Hematopoietic multipotent progenitor cell treated with erythropoietin and hydrocortisone succinate and interleukin-3 and kit ligand, for 15 days (in vitro differentiated cells): ENCODE measurements around the gene NHSL2.

Source experiments
- DNase-seq: peaks from one replicate; pipeline ENCODE4 v3.0.0-alpha.2; 2015; ENCODE audit warnings: low spot score

The NHSL2 gene

DNA sequence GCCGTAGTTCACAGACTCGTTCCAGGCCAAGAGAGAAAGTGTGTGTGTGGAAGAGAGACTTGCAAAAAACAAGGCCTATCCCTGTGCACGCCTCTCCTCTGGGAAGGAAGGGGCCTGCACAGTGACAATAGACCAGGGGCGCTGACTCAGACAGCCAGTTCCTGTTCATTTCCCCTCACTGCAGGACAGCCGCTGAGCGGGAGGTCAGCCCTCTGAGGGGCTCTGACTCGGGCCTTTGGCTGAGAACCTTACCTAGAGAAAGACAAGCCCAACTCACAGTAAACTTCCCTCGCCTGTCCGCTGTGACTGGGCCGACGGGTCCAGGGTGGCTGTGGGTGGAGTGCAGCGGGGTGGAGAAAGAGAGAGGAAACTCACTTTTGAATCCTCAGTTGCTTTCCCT lies 169.0 kb downstream of the NHSL2 start:
- DNase-seq: no peak

DNA sequence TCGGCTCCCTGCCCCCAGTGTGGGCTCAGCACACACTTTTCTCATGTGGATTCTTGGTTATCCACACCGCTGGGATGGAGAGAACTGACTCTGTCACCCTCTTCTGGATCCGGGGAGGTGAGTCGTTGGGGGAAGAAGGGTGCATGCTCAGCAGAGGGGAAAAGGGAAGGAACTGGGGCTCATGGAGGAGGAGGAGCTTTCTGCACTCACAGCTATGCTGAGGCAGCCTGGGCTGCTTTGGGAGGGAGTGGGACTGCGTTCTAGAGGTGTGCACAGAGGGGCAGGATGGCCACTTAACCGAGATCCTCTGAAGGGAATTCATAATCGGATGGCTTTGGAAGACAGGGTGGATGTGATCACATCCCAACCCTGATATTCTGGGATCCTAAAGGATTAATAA lies 169.5 kb downstream of the NHSL2 start:
- no peak for DNase-seq

GRCh38 chrX:72080800-72081199 lies 170.2 kb downstream of the NHSL2 start:
- no peak for DNase-seq

DNA sequence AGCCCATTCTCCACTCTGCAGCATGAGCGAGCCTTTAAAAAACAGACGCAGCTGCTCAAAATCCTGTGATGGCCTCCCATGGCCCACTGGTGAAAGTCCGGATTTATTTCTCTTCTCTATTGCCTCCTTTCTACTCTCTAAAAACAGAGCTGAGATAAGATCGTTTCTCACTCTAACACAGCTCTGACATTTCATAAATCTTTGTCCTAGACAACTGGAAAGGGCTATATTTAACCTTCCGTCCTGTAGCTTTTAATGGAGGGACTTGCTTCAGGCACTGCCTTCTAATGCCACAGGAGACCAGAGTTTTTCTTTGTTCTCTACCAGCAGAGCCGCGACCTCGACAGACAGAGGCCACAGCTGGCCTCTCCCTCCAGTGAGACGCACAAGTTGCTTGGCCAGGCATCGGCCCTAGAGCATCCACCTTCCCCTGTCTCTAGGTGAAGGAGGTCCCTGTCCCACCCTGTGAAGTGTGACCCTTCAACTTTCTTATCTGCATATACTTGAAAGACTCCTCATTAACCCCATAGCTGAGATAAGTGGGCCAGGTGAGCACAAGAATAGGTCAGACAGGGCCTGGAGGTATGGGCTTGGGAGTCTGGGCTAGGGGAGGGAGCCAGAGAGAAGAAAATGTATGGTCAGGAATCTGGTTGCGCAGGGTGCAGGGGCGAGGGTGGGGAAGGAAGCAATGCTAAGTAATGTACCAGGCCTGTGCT lies 171.1 kb downstream of the NHSL2 start:
- no peak for DNase-seq

DNA sequence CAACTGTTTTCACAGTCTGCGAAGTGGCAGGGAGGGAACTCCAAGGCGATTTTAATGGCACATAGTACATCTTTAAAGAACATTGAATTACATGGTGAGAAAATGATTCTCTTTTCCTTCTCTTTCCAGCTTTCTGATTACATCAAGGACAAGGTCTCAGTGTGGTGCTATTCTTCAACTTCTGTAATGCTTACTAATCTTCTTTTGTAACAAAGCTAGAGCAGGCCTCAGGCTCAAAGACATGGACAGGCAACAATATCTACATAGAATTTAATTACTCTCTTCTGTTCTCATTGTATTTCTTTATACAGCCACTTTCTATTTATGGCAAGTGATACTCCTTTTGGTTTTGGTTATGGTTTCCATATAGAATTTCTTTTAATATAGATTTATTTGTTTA lies 172.6 kb downstream of the NHSL2 start:
- DNase-seq: no peak

GRCh38 chrX:72084114-72084513 lies 173.5 kb downstream of the NHSL2 start:
- no peak for DNase-seq

DNA sequence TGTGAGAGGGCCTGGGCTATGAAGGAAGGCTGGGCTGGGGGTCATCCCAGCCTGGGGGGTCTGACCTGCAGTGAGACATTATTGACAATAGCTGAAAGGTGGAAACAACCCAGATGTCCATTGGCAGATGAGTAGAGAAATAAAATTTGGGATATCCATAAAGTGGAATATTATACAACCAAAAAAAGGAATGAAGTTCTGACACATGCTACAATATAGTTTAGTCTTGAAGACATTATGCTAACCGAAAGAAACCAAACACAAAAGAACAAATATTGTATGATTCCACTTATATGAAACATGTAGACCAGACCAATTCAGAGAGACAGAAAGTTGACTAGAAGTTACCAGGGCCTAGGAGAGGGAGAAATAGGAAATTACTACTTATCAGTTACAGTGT lies 176.3 kb downstream of the NHSL2 start:
- DNase-seq: no peak

DNA sequence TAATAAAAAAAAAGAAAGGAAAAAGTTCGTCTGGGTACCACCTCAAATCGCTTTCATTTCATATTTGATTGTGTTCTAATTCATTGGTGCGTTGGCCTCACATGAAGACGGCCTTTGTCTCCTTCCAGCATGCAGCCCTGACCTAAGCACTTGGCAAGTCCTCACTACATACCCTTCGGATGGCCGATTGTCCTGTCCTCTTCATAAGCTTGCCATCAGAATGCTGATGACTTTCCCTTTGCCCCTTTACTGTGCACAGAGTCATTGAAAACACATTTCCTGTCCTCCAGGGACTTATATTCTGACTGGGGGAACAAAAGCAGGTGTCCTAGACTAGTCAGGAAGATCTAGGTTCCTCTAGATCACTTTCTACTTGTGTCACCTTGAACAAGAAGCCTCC lies 178.1 kb downstream of the NHSL2 start:
- no peak for DNase-seq

DNA sequence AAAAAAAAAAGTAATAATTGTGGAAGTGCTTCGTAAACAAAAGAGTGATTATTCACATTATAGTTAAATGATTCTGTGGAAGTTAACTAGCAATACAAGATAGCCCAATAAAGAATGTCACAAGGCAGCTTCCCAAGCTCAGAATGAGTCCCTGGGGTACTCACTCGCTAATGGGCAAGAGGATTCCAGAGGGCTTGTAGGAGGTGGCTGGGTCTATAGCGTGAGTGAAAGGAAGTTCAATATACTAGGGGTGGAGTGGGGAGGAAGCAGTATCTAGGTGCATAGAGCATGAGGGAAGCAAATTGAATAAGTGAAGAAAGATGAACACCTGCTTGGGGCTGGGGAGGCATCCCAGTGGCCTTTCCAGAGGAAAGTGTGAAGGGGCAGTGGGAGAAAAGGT lies 178.6 kb downstream of the NHSL2 start:
- DNase-seq: no peak

DNA sequence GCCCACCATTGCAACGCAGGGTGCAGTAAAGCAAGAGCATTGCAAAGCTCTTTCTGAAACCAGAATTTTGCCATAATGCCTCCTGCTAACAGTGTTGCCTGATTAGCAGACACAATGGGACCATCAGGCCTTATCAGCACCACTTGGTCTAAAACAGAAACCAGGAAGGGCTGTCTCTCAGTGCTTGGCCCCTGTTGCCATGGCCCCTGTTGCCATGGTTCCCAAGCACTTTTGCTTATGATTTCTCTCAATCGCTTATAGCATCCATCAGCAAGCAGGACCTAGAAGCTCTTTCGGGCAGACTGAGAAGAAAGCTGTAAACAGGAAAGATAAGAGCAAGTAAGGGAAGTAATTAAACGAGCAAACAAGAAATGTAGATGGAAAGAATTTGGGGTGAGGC lies 184.2 kb downstream of the NHSL2 start:
- no peak for DNase-seq

DNA sequence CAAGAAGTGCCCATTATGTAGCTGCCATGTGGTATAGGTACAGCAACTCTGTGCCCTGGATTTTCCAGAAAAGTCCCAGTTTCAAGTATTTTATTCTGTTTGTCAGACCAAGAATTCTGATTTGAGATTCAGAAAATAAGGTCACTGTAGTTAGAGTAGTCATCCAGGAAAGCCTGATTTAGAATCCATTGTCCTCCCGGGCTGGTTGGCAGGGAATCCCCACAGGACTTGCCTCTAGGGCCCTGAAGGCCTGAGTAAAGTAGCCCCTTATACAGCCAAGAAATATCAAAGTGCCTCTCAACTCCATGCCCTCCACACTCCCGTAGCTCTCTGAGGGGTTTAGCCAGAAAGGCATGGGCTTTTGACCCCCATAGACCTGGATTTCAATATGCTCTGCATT lies 184.7 kb downstream of the NHSL2 start:
- no peak for DNase-seq

DNA sequence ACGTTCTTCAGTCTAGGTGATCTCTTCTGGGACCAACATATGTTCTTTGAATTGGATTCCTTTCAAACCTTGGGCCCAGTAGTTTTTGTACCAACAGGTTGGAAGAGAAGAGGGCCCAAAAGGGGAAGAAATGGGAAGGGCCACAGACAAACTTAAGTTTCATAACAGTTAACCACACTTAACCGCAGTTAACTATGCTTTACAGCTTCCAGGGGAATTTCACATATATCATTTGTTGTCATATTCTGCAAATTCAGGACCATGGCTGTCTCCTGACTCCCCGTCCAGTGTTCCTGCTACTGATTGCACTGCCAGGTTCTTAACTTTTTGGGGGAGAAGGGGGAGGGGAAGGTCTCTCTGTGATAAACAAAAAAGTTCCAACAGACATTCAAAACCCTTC lies 186.5 kb downstream of the NHSL2 start:
- no peak for DNase-seq

DNA sequence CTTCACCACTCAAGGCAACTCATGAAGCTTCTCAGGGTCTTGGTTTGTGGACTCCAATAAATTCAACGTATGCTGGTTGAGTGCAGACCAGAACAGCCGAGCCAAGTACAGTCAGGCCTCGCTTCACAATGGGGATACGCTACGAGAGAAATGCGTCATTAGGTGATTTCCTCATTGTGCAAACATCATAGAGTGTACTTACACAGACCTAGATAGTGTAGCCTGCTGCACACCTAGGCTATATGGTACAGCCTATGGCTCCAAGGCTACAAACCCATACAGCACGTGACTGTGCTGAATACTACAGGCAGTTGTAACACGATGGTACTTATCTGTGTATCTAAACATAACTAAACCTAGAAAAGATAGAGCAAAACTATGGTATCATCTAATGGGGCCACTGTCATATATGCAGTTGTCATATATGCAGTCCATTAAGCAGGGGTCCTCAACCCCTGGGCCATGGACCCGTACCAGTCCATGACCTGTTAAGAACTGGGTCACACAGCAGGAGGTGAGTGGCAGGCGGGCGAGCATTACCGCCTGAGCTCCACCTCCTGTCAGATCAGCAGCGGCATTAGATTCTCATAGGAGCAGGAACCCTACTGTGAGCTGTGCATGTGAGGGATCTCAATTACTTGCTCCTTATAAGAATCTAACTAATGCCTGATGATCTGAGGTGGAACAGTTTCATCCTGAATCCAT lies 189.6 kb downstream of the NHSL2 start:
- no peak for DNase-seq

DNA sequence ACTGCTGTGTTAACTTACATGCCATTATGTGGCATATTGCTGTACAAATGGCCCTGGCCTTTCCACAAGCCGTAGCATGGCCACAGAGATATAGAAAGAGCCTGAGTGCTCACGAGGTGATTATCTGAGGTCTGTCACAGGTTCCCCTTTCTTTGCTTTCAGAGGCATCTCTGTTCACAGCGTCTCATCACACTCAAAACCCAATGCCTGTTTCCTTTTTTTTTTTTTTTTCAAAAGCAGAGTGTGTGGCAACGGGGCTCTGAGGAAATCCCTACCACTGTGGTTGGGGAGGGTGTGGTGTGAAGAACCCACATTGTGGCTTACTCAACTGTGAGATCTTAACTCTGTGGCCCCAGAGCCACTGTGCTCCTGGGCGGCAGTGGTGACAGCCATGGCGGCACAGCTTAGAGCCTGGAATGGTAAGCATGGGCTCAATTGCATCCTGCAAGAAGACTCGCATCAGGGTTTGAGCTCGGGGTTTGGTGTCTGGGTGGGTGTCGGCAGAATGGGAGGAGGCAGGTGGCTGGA lies 190.2 kb downstream of the NHSL2 start:
- no peak for DNase-seq

- no peak for DNase-seq
Observed at GRCh38 chrX:72101597-72102037, 191.0 kb downstream of the NHSL2 start.

GRCh38 chrX:72102126-72102525 lies 191.5 kb downstream of the NHSL2 start:
- DNase-seq: no peak

GRCh38 chrX:72102760-72103159 lies 192.1 kb downstream of the NHSL2 start:
- DNase-seq: no peak

- DNase-seq: no peak
Observed at GRCh38 chrX:72105436-72105835, 194.8 kb downstream of the NHSL2 start.

DNA sequence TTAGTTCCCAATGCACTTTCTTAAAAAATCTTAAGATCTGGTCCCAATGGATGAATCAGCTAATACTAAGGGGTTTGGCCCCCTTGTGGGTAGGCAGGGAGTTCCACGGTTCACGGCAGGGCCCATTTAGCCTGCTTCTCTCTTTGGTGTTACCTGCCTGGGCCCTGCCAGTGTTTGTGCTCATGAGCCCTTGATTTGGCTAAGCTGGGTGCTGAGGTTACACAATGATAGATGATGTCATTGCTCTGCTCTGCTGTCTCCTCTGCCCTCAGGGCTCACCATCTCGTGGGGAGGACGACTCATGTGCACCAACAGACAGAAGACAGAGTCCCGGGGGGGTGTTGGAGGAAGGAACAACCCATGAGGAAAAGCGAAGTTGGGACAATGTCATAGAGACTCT lies 196.7 kb downstream of the NHSL2 start:
- no peak for DNase-seq

- DNase-seq: no peak
Observed at GRCh38 chrX:72107841-72108595, 197.4 kb downstream of the NHSL2 start.

DNA sequence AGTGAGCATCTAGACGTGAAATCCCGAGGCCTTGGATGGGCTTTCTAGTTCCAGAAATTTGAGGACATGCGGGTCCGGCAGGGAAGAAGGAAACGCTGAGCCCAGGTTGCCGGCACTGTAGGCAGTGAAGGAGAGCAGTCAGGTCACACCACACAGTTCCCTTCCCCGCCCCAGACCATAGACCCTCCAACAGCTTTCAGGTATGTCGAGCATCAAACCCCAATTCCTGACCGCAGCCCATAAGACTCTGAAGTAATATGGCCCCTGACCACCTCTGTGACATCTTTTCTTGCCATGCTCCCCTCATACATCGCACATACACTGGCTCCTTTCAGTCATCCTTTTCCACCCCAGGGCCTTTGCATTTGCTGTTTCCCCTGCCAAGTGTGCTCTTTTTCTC lies 198.0 kb downstream of the NHSL2 start:
- no peak for DNase-seq

- no peak for DNase-seq
Observed at GRCh38 chrX:72110051-72110875, 199.6 kb downstream of the NHSL2 start.
